H1 (cell line): ENCODE measurements around the gene RRAGB. TPM values are rescaled to one million over a fixed set of nuclear protein-coding genes. Genes with fewer than 3 reads are reported as not detected.

Source experiments
- CTCF ChIA-PET: fragments of 300-600 bp; sonication (Branson Sonifier 250); formaldehyde crosslinking; loops from one replicate; lab custom pipeline; 2021; ENCODE audit not compliant: partially characterized antibody; lab: Charles Lee
- POLR2A ChIA-PET: fragments of 300-600 bp; sonication (Branson Sonifier 250); formaldehyde crosslinking; loops from one replicate; lab custom pipeline; 2021; ENCODE audit warnings: inconsistent platforms; ENCODE audit not compliant: partially characterized antibody; lab: Charles Lee
- DNase-seq, 2 experiments: peaks; one replicate each; pipeline versions ENCODE4 v3.0.0 to v3.0.0-alpha.2; 2010 to 2022; ENCODE audit warnings: low spot score in 2 of 2, low read depth in 1 of 2, mixed read lengths in 1 of 2
- FAIRE-seq: peaks from 2 replicates; lab custom pipeline; 2011; peaks lifted over from hg19 to GRCh38; lab: Jason Lieb, UNC
- H2AFZ ChIP-seq: 2 replicates; pipeline ENCODE4 v1.8.1; 2012; ENCODE audit warnings: low read length, inconsistent platforms
- H2AK5ac ChIP-seq: 2 replicates; pipeline ENCODE4 v1.6.1; 2013; ENCODE audit warnings: low read depth, low read length
- H2BK120ac ChIP-seq: replicated peaks from 2 replicates; pipeline ENCODE3; 2013; ENCODE audit warnings: low read depth, low read length, inconsistent platforms
- H2BK12ac ChIP-seq: 2 replicates; pipeline ENCODE4 v1.6.1; 2013; ENCODE audit warnings: low read depth, low read length
- H2BK15ac ChIP-seq: 2 replicates; pipeline ENCODE4 v1.6.1; 2013; ENCODE audit warnings: low read length
- H2BK20ac ChIP-seq: 2 replicates; pipeline ENCODE4 v1.6.1; 2013; ENCODE audit warnings: low read length
- H2BK5ac ChIP-seq: 2 replicates; pipeline ENCODE4 v1.6.1; 2013; ENCODE audit warnings: low read depth, low read length
- H3K14ac ChIP-seq: 2 replicates; pipeline ENCODE4 v1.6.1; 2013; ENCODE audit warnings: inconsistent platforms; ENCODE audit not compliant: insufficient read length
- H3K18ac ChIP-seq: 2 replicates; pipeline ENCODE4 v1.6.1; 2013; ENCODE audit warnings: low read length; ENCODE audit errors: extremely low read depth
- H3K23ac ChIP-seq: 2 replicates; pipeline ENCODE4 v1.6.1; 2013; ENCODE audit warnings: inconsistent platforms; ENCODE audit not compliant: insufficient read length
- H3K23me2 ChIP-seq: 2 replicates; pipeline ENCODE4 v1.6.1; 2013; ENCODE audit warnings: low read depth, low read length
- H3K27ac ChIP-seq: 2 replicates; pipeline ENCODE4 v1.6.1; 2011; ENCODE audit warnings: low read depth, low read length, inconsistent platforms
- H3K27me3 ChIP-seq, 4 experiments: replicated peaks in 1 of 4; 1 replicate in 1 of 4; 2 replicates in 3 of 4; pipeline versions ENCODE4 v1.6.1 to v1.8.1; 2011 to 2013; ENCODE audit warnings: low read length in 3 of 4, mild to moderate bottlenecking in 3 of 4, inconsistent platforms in 2 of 4, mixed read lengths in 2 of 4, moderate library complexity in 1 of 4; ENCODE audit not compliant: control insufficient read depth in 3 of 4, insufficient read depth in 3 of 4; ENCODE audit errors: extremely low read depth in 1 of 4
- H3K36me3 ChIP-seq, 4 experiments: 2 replicates each; pipeline versions ENCODE4 v1.6.1 to v1.8.1; 2011 to 2013; ENCODE audit warnings: mild to moderate bottlenecking in 4 of 4, low read length in 3 of 4, moderate library complexity in 2 of 4, control low read depth in 1 of 4, inconsistent platforms in 1 of 4; ENCODE audit not compliant: insufficient read depth in 4 of 4, control insufficient read depth in 2 of 4
- H3K4ac ChIP-seq: replicated peaks from 2 replicates; pipeline ENCODE3; 2013; ENCODE audit warnings: low read length, low read depth, mixed read lengths, inconsistent platforms; ENCODE audit not compliant: insufficient read length
- H3K4me1 ChIP-seq, 4 experiments: replicated peaks in 1 of 4; 1 replicate in 1 of 4; 2 replicates in 3 of 4; pipeline versions ENCODE4 v1.6.1 to v1.8.1; 2011 to 2013; ENCODE audit warnings: low read length in 3 of 4, inconsistent platforms in 2 of 4, mixed read lengths in 1 of 4; ENCODE audit not compliant: insufficient read depth in 4 of 4, control insufficient read depth in 3 of 4
- H3K4me2 ChIP-seq, 2 experiments: 2 replicates each; pipeline versions ENCODE4 v1.6.1 to v1.8.1; 2011 to 2013; ENCODE audit warnings: low read depth in 2 of 2, low read length in 2 of 2, control low read depth in 1 of 2, inconsistent platforms in 1 of 2, mild to moderate bottlenecking in 1 of 2; ENCODE audit not compliant: insufficient read depth in 1 of 2
- H3K4me3 ChIP-seq, 4 experiments: fragments of 200-600, 300-600 bp in 1 of 4; sonication (generic), shearing (Covaris generic), sonication (Bioruptor Twin) in 1 of 4; 2 replicates each; pipeline versions ENCODE4 v1.5.1 to v1.8.1; 2011 to 2016; ENCODE audit warnings: low read length in 4 of 4, low read depth in 3 of 4, control low read depth in 2 of 4, inconsistent platforms in 2 of 4, mild to moderate bottlenecking in 2 of 4, mixed read lengths in 1 of 4, moderate library complexity in 1 of 4; ENCODE audit not compliant: insufficient read depth in 2 of 4; ENCODE audit errors: extremely low read depth in 1 of 4
- H3K56ac ChIP-seq: replicated peaks from 2 replicates; pipeline ENCODE3; 2013; ENCODE audit warnings: low read depth, mild to moderate bottlenecking, mixed read lengths, low read length, inconsistent platforms; ENCODE audit not compliant: insufficient read length
- H3K79me1 ChIP-seq: 2 replicates; pipeline ENCODE4 v1.6.1; 2013; ENCODE audit warnings: low read depth, low read length, control low read depth
- H3K79me2 ChIP-seq, 2 experiments: 2 replicates each; pipeline versions ENCODE4 v1.6.1 to v1.8.1; 2012 to 2013; ENCODE audit warnings: low read length in 2 of 2, mild to moderate bottlenecking in 2 of 2, inconsistent platforms in 1 of 2; ENCODE audit not compliant: insufficient read depth in 2 of 2, control insufficient read depth in 1 of 2
- H3K9ac ChIP-seq, 4 experiments: replicated peaks in 1 of 4; 1 replicate in 1 of 4; 2 replicates in 3 of 4; pipeline versions ENCODE4 v1.6.1 to v1.8.1; 2011 to 2013; ENCODE audit warnings: low read depth in 3 of 4, low read length in 3 of 4, control low read depth in 2 of 4, mild to moderate bottlenecking in 2 of 4, moderate library complexity in 2 of 4, inconsistent platforms in 1 of 4; ENCODE audit errors: extremely low read depth in 1 of 4
- H3K9me3 ChIP-seq, 2 experiments: 2 replicates each; pipeline versions ENCODE4 v1.6.1 to v1.8.1; 2012 to 2013; ENCODE audit warnings: mild to moderate bottlenecking in 2 of 2, moderate library complexity in 2 of 2, control low read depth in 1 of 2, inconsistent platforms in 1 of 2, low read depth in 1 of 2, low read length in 1 of 2, mixed read lengths in 1 of 2; ENCODE audit not compliant: insufficient read depth in 2 of 2
- H4K20me1 ChIP-seq, 2 experiments: replicated peaks in 1 of 2; 2 replicates each; pipeline versions ENCODE3 to v1.8.1; 2011 to 2013; ENCODE audit warnings: inconsistent platforms in 2 of 2, low read length in 2 of 2, mild to moderate bottlenecking in 1 of 2; ENCODE audit not compliant: insufficient read depth in 2 of 2, control insufficient read depth in 1 of 2
- H4K5ac ChIP-seq: 2 replicates; pipeline ENCODE4 v1.6.1; 2013; ENCODE audit warnings: low read length, low read depth, mixed read lengths, inconsistent platforms; ENCODE audit not compliant: insufficient read length
- H4K8ac ChIP-seq: 2 replicates; pipeline ENCODE4 v1.8.0; 2013; ENCODE audit warnings: mild to moderate bottlenecking, moderate library complexity, low read length, inconsistent platforms; ENCODE audit not compliant: insufficient read depth; ENCODE audit errors: extremely low read depth
- H4K91ac ChIP-seq: replicated peaks from 2 replicates; pipeline ENCODE3; 2013; ENCODE audit warnings: low read length, mixed read lengths, inconsistent platforms; ENCODE audit not compliant: insufficient read length
- POLR2AphosphoS5 ChIP-seq: IDR thresholded peaks from 2 replicates; pipeline ENCODE4 v1.6.1; 2011; ENCODE audit warnings: low read depth, low read length
- WGBS, 2 experiments: shearing (Covaris generic) in 1 of 2; methylation state at CpG; one replicate each; pipeline versions ENCODE4 v1.1.6 to v1.1.7; 2013 to 2015; ENCODE audit warnings: low lambda C conversion rate in 2 of 2, mixed read lengths in 2 of 2, inconsistent platforms in 1 of 2, low coverage in 1 of 2, missing lambda C conversion rate in 1 of 2; ENCODE audit not compliant: insufficient replicate concordance in 2 of 2, insufficient coverage in 1 of 2, insufficient read length in 1 of 2; ENCODE audit errors: extremely low coverage in 1 of 2, missing lambda C conversion rate in 1 of 2; 5-methylcytosine and 5-hydroxymethylcytosine counted together
- polyA plus RNA-seq, 7 experiments: library from polyadenylated mRNA; depleted of rRNA in 3 of 7; stranded (reverse) in 5 of 7; unstranded in 2 of 7; fragments of >200 nt in 5 of 7; fragments of 200-250 nt in 2 of 7; gene quantifications; 1 replicate in 5 of 7; 2 replicates in 1 of 7; 4 replicates in 1 of 7; pipeline versions ENCODE4 v1.2.1 to v1.2.3, GENCODE V29; 2011 to 2013; ENCODE audit warnings: missing spikeins in 2 of 7, mixed read lengths in 2 of 7
- total RNA-seq: library from RNA; stranded (reverse); fragmentation: NEBNext Ultra II Directional; extraction: Animal tissue kit (Norgen Biotek cat#: 25700); gene quantifications from 2 replicates; pipeline ENCODE4 v1.2.1, GENCODE V29; 2021

The RRAGB gene
- total and polyA plus RNA-seq, 2 of the 8 experiments (the other 6 are each of a cell fraction or from before 2014, with no cell fraction given): 5.8 to 6.8 TPM

- ChIA-PET CTCF (interaction anchor here (1.2 kb wide), 1 partner anchor 191 kb away, joined by 5 read pairs; no protein-coding TSS in a partner anchor), POLR2A (no interaction called here)
- H2BK120ac ChIP-seq: no peak overlapping the region
- no peak overlapping the region for H3K18ac ChIP-seq
- H2AFZ ChIP-seq: peak overlapping the region; percentile 81; the same call in 1 of the 2 replicates
- H3K56ac ChIP-seq: no peak overlapping the region
- DNase-seq: no peak
- WGBS, 2 experiments: 42% methylated on average over 2 of the region's 3 CpGs; no CpG with 5 or more reads in 1 of the 2 experiments
- no peak overlapping the region for H2AK5ac ChIP-seq
- H4K91ac ChIP-seq: no peak overlapping the region
- no peaks in the 10 kb centered on the region for H3K79me1 ChIP-seq
- H4K20me1 ChIP-seq: no peaks in the 10 kb centered on the region
- H3K4me1 ChIP-seq: no peaks in the 10 kb centered on the region
- H3K4ac ChIP-seq: no peak overlapping the region
- no peak overlapping the region for H3K27ac ChIP-seq
- H2BK5ac ChIP-seq: no peak overlapping the region
- no peak overlapping the region for H2BK15ac ChIP-seq
- H3K9ac ChIP-seq: no peak overlapping the region
- peak overlapping the region in 2 of 4 experiments; percentile 77 to 91; a peak in 5 of 8 replicates for H3K4me3 ChIP-seq
- no peak overlapping the region for H2BK20ac ChIP-seq
- H3K23ac ChIP-seq: no peak overlapping the region
- no peak overlapping the region for H4K5ac ChIP-seq
- H3K23me2 ChIP-seq: no peaks in the 10 kb centered on the region
- peak overlapping the region; percentile 42 to 63; a peak in 2 of 4 replicates for H3K4me2 ChIP-seq
- no peak for FAIRE-seq
- no peak overlapping the region for H2BK12ac ChIP-seq
- H3K27me3 ChIP-seq: no peaks in the 10 kb centered on the region
- H3K79me2 ChIP-seq: peaks cover 0 to 7% of the 10 kb centered on the region in 2 experiments; a peak in 2 of 4 replicates
- no peak overlapping the region for H3K14ac ChIP-seq
- H3K36me3 ChIP-seq: peaks cover 0 to 8% (median 0%) of the 10 kb centered on the region in 4 experiments; a peak in 2 of 8 replicates
- peaks cover 0 to 3% of the 10 kb centered on the region in 2 experiments; a peak in 2 of 4 replicates for H3K9me3 ChIP-seq
- H4K8ac ChIP-seq: no peak overlapping the region
- TF ChIP-seq POLR2AphosphoS5: no peak
Observed at GRCh38 chrX:55716937-55717336, 612 bp upstream of the RRAGB start.
